ENCODE data around the gene CYP46A1.

CYP46A1 gene

DNA sequence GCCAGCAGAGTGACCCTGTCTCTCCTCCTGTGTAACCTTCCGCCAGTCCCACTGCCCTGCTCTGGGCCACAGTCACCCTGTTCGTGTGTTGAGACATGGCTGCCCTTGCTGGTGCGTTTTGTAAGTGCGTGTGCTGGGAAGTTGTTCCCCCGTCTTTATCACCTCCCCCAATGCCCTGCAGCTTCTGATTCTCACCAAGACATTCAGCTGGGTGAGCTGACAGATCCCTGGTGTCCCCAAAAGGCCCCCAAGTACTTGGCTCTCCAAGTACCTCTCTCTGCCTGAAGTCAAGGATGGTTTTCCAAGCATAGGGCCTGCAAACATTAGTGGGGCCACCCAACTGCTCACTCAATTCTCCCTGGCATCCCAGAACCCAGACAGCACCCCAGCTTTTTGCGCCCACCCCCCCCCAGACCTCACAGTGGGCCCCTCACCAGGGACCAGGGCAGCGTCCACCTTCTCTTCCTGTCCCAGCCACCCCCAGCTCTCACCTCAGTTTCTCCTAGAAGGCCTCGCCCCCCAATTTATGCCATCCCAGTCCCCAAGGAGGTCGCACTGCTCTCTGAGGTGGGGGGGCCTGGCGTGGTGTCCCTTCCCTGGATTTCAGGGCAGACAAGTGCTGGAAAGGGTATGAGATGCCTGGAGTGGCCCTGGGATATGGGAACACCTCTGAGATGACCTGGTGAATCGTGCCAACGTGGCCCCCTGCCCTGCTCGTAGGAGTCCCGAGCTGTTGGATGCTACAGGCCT lies 57.3 kb downstream of the CYP46A1 start:
- in situ Hi-C loops (cut with MboI; ENCODE audit: low sequenced_read_pairs): no loop called here

DNA sequence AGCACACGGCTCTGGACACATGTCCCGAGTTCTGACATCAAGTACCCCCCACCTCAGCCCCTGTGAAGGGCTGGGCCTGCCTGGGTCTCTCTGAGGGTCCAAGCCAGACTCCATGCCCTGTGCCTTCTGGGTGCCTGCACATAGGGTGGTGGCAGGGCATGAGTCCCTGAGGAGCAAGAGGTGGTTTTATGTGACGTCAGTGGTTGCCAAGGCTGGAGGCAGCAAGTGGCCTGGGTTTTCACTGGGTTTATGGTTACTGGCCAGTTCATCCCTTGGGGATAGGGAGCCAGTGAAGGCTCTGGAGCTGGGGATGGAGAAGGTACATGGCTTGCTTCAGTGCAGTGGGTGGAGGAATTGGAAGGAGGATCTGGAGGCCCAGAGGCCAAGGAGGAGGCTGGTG lies 58.0 kb downstream of the CYP46A1 start:
- in situ Hi-C loops (cut with MboI; ENCODE audit: low sequenced_read_pairs): no loop called here

DNA sequence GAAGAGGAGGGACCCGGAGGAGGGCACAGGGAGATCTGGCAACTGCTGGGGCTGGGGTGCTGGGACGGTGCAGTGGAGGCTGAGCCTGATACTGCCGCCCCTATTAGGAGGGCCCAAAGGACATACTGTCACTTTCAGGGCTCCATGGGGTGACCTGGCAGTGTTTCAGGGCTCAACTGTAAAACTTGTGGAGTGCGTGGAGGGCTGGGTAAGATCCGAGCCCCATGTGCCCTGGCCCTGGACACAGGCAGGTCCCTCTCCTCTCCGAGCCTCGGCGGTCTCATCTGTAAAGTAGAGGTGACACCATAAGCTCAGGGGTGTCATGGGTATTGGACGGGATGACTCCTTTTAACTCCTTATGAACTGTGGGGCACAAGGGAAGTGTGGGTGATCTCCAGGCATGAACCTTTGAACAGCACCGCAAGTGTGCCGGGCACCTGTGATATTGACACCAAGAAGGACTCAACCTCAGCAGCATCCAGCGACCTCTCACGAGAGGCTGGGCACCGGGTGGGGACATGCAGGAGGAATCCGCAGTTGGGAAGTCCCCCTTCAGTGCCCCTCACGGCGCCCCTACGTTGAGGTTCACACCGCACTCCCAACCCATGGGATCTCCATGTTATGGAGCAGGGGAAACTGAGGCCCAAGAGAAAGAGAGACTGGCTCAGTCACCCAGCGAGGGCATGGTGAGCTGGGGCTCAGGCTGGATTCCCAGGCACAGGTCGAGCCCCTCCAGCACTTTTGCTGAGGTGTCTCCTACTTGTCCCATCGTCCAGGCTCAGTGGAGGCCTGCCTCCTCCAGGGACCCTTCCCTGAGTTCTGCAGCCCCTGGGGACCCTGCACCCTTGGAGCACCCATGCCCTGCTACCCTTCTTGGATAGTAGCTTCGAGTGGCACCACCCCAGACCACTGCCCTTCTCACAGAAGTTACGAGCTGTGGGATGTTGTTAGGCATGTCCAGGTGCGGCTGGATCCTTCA lies 58.7 kb downstream of the CYP46A1 start:
- in situ Hi-C loops (cut with MboI; ENCODE audit: low sequenced_read_pairs): no loop called here

DNA sequence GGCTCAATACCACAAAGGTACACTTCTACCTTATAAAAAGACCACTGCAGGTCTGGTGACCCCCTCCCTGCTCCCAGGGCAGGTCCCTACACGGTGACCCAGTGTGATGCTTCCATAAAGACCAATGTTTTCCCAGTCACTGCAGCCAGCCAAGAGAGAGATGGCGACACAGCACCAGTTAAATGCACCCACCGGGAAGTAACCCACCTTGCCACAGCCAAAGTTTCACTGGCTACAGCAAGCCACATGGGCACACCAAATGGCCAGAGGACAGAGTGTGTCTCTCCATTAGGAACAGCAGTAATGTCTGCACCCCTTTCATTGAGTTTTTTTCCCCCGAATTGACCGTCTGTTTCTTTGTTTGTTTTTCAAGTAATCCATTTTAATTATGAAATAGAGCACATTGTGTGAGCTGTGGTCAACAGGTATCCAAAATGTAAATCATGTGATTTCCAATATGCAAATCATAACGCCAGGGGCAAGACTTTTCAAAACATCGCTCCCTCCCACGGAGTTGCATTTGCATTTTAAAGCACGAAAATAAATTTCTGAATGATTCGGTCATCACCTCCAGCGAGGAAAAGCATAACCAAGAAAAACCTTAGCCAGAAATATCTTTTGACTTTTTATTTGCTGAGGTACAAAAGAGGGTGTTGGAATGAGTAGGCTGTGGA lies 60.2 kb downstream of the CYP46A1 start:
- in situ Hi-C loops (cut with MboI; ENCODE audit: low sequenced_read_pairs): no loop called here

DNA sequence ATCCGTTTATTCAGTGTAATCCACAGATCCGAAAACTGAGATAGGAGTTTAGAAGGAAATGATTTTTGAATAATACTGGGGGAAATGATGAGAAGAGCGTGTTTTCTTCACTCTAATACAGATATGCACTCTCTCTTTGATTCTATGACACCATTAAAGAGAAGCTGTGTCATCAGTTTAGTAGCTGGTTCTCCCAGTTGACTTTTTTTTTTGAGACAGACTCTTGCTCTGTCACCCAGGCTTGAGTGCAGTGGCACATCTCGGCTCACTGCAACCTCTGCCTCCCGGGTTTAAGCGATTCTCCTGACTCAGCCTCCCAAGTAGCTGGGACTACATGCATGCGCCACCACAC lies 60.8 kb downstream of the CYP46A1 start:
- in situ Hi-C loops (cut with MboI; ENCODE audit: low sequenced_read_pairs): no loop called here

DNA sequence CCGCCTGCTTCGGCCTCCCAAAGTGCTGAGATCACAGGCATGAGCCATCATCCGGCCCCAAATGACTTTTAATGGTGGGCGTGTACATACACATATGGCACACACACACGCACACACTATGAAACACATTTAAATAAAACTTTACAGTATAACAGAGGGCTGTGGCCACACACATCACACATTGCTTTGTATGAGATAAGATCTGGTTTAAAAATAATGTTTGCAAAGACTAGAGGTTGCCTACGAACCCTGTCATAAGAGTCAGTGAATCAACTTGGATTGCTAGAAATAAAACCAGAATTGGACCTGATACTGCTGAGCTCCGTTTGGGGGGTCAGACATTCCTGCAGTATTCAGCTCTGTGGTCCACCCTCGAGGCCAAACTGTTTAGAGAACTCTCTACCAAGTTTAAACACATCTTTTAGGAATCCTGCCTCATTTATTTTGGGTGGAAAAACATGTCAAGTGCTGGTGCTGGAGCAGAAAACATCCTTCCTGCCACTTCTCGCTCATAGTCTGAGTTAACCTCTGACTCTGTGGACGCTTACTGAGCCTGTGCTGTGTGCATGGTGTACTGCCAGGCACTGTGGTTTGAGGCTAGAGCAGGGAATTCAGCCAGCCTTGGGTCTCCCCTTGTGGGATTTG lies 61.3 kb downstream of the CYP46A1 start:
- in situ Hi-C loops (cut with MboI; ENCODE audit: low sequenced_read_pairs): no loop called here

DNA sequence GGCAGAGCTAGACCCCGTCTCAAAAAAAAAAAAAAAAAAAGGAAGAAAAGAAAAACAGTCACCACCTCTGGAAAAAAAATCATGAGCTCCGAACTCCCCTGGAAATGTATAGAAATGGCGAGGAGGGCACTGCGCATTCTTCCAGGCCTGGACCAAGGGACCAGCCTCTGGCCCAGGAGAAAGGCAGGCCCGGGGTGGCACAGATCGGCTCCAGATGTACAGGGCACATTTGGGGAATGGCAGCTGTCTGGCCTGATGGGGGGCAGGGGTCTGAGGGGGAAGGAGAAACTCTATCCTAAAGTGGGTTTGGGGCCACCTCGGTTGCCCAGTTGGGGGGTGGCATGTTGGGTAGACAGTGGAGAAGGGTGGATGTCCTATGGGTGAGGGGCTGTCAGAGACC lies 63.1 kb downstream of the CYP46A1 start:
- in situ Hi-C loops (cut with MboI; ENCODE audit: low sequenced_read_pairs): no loop called here

DNA sequence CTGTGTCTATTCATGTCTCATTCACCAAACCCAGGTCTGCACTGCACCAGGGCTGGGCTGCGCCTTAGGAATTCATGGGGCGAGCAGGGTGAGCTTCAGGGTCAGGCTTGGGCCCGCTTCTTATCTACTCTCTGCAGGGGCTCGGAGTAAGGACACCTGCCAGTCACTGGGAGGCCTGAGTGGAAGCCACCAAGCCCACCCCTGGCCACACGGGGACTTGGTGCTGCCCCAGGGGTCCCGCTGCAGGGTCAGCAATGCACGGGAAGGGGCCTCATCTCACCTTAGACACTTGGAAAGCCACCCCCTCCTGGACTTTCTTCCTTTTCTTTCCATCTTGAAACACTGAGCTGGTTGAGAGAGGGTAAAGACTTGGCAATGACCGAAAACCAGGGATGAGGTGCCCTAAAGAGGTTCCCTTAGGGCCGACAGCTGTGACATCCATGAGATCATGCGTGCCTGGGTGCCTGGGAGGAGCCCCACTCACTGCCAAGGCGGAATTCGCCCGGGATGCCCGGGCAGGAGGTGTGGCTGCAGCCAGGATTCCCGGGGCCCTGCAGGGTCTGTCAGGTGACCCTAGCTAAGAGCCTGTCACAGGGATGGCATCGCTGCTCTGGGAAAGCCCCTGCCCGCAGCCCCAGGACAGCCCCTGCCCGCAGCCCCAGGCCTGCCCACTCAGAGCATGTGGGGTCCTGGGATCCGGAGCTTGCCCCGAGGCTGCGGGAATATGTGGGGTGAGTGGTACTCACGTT lies 63.7 kb downstream of the CYP46A1 start:
- in situ Hi-C loops (cut with MboI; ENCODE audit: low sequenced_read_pairs): no loop called here

DNA sequence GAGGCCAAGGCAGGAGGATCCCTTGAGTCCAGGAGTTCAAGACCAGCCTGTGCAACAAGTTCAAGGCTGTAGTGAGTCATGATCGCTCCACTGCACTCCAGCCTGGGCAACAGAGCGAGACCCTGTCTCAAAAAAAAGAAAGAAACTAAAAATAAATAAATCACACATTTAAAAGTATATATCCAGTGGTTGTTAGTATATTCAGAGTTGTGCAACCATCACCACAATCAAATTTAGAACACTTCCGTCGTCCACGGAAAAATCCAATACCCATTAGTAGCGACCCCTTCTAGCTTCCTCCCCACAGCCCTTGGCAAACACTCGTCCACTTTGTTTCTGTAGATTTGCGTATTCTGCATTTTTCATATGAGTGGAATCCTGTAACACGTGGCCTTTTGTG lies 64.4 kb downstream of the CYP46A1 start:
- in situ Hi-C loops (cut with MboI; ENCODE audit: low sequenced_read_pairs): no loop called here

DNA sequence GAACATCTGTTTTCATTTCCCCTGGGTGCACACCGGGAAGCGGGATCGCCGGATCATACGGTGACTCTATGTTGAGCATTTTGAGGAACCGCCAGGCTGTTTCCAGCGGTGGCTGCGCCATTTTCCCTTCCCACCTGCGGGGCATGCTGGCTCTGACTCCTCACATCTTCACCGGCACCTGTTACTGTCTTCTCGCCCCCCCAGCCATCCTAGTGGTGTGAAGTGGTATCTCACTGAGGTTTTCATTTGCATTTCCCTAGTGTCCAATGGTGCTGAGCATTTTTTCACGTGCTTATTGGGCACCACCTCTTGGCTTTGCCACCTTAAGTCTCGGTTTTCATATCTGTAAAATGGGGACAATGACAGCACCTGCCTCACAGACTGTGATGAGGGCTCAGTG lies 65.0 kb downstream of the CYP46A1 start:
- in situ Hi-C loops (cut with MboI; ENCODE audit: low sequenced_read_pairs): no loop called here

DNA sequence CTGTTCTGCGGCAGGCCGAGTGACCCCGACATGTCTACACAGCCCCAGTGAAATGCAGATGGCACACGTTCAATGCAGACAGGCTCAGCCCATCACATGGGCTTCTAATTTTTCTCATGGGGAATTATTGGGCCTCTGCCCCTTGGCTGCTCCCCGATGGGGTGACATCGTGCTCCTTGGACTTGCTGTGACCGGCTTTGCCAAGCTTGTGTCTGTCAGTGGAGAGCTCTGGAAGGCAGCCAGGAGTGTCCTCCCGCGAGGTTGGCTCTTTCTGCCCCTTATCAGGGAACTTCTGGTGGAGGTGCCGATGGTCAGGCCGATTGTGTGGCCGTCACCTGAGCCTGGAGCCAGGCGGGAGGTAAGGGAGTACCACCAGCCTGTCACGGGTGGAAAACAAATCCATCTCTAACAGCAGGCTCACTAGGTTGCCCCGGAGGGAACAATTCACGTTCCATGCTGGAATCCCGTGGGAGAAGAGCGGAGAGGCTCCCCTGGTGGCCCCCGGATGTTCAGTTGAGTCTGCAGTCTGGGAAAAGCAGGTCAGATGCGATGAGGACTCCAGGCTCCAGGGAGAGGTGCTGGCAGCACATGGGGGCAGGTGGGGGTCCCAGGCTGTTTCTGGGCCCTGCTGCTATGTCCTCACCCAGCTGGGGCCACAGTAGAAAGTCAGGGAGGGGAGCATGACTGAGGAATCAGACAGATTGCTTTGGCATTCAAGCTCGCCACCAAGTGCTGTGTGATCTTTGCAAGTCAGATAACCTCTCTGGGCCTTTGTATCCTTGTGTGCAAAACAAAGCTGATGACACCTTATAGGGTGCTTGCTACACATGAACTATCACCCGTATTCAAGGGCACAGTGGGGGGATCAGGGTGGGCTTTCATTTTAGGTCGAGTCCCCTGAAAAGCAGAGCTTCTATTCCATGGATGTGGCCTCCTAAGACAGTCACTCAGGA lies 65.9 kb downstream of the CYP46A1 start:
- in situ Hi-C loops (cut with MboI; ENCODE audit: low sequenced_read_pairs): no loop called here

DNA sequence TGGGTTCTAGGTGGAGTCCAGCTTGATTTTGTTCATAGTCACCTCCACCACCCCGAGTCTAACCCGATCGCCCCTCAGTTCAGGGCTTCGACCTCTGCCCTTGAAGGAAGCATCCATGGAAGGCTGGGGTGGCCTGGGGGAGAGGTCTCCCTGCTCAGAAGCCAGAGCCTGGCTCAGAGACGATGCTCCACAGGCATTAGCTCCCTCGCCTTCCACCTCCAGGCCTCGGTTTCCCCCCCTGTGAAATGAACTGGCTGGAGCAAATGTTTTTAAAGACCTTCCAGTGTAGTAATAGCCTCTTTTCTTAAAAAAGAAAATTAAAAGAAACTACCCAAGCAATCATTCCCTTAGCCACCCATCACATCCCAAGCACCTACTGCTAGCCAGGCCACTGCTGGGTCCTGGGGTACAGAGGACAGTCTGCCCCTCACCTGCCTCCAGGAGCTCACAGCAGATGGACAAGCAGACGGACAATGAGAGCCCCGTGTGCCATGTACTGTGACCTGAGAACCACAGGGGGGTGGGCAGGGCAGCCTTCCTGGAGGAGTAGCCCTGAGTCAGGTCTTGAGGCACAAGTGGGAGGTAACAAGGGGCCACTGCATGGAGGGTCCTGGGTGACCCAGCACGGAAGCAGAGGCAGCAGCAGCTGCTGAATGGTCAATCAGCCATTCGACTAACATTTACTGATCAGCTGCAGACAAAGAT lies 66.8 kb downstream of the CYP46A1 start:
- in situ Hi-C loops (cut with MboI; ENCODE audit: low sequenced_read_pairs): no loop called here

DNA sequence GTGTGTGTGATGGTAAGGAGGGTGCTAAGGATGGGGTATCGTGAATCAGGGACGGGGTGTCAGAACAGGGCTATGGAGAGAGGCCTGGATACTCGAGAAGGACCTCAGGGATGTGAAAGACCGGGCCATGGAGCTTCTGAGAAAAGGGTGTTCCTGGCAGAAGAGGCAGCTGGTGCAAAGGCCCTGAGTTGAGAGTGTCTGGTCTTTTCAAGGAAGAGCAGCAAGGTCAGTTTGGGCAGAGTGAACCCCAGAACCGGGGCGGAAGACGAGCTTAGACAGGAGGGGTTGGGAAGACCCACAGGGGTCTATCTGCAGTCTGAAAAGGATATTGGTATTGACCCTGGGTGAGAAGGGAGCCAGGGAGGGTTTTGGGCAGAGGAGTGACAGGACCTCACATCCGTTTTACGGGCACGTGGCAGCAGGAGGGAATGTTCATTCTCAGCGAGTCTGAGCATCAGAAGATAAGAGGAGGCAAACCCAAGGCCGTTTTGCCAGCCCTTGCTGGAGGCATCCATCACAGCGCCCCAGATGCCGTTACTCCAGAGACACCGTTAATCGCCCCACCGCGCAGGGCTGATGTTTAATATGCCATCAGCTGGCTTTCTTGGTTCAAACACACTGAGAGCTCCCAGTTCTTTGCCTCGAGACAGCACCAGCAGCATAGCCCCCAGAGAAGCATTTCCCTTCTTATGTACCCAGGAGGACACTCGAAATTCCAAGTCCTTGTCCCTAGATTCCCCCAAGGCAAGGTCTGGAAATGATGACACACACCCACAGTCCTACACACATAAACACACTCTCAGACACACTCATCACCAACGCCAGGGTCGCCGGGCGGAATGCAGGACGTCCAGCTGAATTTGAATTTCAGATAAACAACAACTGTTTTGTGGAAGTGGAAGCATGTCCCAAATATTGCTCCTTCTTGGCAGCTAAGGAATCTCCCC lies 67.7 kb downstream of the CYP46A1 start:
- in situ Hi-C loops (cut with MboI; ENCODE audit: low sequenced_read_pairs): no loop called here

DNA sequence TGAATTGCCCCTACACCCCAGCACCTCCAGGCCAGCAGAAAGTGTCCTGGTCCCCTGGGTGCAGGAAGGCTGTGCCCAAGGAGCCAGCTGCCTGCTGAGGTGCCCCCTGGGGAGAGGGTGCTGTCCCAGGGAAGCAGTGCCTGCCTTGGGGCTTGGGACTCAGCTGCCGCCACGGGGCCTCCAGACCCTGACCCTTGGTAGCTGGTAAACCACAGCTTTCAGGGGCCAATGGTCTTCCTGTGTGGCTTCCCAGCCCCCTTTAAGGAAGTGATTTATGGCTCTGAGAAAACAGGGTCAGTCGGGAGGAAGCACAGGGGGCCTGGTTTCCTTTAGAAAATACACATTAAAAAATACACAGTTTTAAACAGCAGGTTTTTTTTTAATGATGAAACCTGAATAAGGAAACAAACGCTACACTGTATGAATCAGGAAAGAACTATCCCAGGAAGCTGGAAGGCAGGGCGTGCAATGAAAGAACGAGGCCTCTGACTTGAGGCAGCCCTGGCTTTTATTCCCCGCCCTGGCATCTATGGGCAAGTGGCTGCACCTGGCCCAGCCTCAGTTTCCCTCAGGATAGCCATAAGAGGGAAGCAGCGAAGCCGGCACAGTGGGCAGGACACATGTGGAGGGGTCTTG lies 68.5 kb downstream of the CYP46A1 start:
- in situ Hi-C loops (cut with MboI; ENCODE audit: low sequenced_read_pairs): no loop called here

DNA sequence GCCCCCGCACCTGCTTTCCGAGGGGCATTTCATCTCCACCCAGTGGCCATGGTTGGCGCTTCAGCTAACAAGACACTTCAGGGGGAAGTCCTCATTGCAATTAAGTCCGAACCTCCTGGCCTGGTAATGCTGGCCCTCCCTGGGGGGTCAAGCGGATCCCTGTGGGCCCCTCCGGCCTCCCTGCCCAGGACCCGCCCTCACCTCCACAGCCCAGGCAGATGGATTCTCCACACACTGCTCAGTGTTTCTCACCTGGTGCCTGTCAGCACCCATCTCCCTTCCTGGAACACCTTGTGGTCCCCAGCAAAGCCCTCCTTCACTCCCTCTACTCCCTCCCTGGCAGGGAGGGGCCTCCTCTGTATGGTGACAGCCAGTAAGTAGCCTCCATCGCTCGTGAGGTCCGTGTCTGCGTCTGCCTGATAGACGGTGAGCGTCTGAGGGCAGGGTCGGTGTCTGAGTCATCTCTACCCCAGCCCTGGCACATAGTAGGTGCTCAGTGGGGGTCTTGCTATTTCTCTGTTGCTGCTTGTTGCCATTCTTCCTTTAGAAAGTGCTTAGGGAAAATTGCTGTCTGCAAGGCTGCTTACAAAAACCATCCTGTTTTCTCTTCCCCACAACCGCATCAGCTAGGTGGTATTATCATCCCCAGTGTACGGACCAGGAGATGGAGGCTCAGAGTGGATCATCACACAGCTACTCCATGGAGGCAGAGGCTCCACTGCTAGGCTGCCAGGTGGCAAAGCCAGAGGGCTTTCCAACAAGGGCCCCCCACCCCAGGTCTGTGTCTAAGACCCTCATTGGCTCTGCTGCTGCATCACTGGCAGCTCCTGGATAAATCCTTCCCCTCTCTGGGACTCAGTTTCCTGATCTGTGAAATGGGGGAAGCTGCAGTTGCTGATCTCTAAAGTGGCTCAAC lies 69.4 kb downstream of the CYP46A1 start:
- in situ Hi-C loops (cut with MboI; ENCODE audit: low sequenced_read_pairs): no loop called here
